Measurements from ENCODE around the gene PVR.
"Not testable (repeated sequence)": the region's sequence is repeated elsewhere in the genome, so short reads cannot be mapped to it uniquely, and the experiment has no call there.

GRCh38 chr19:44634058-44634457, 9.7 kb upstream of the PVR start:
- TF ChIP-seq EP300, POLR2A (IDR thresholded peaks at IDR 0.05): not testable (repeated sequence)
- TF ChIP-seq, protein P1, sequence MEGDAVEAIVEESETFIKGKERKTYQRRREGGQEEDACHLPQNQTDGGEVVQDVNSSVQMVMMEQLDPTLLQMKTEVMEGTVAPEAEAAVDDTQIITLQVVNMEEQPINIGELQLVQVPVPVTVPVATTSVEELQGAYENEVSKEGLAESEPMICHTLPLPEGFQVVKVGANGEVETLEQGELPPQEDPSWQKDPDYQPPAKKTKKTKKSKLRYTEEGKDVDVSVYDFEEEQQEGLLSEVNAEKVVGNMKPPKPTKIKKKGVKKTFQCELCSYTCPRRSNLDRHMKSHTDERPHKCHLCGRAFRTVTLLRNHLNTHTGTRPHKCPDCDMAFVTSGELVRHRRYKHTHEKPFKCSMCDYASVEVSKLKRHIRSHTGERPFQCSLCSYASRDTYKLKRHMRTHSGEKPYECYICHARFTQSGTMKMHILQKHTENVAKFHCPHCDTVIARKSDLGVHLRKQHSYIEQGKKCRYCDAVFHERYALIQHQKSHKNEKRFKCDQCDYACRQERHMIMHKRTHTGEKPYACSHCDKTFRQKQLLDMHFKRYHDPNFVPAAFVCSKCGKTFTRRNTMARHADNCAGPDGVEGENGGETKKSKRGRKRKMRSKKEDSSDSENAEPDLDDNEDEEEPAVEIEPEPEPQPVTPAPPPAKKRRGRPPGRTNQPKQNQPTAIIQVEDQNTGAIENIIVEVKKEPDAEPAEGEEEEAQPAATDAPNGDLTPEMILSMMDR (IDR thresholded peaks at IDR 0.05), result not testable (repeated sequence)

Measured in gastroesophageal sphincter (tissue), 3 donors.